HepG2 (cell line): ENCODE measurements around the gene RUFY2.

Source experiments
- GABPA ChIP-seq, 2 experiments: IDR thresholded peaks; 2 replicates each; pipeline ENCODE4 v1.6.1; 2011 to 2016; ENCODE audit warnings: low read depth in 2 of 2, low read length in 1 of 2, missing biosample characterization in 1 of 2, missing genetic modification characterization in 1 of 2
- KLF9 ChIP-seq: IDR thresholded peaks from 2 replicates; pipeline ENCODE4 v1.6.1; 2016; ENCODE audit warnings: low read depth
- POLR2AphosphoS2 ChIP-seq: IDR thresholded peaks from 2 replicates; pipeline ENCODE4 v1.6.1; 2011; ENCODE audit warnings: low read depth, low read length, improper control_type of control experiment
- POLR2AphosphoS5 ChIP-seq: IDR thresholded peaks from 2 replicates; pipeline ENCODE4 v1.6.1; 2012; ENCODE audit warnings: low read depth, low read length
- SALL2 ChIP-seq: sonication (generic); formaldehyde crosslinking; IDR thresholded peaks from 2 replicates; pipeline ENCODE4 v1.8.1; 2023; ENCODE audit warnings: mild to moderate bottlenecking, missing genetic modification reagents, inconsistent platforms
- SMC3 ChIP-seq: IDR thresholded peaks from 2 replicates; pipeline ENCODE4 v1.6.1; 2011; ENCODE audit warnings: low read length, improper control_type of control experiment
- SP1 ChIP-seq, 2 experiments: fragments of 450-650 bp in 1 of 2; sonication (generic) in 1 of 2; formaldehyde crosslinking in 1 of 2; IDR thresholded peaks; 2 replicates each; pipeline versions ENCODE4 v1.4.0 to v1.6.1; 2016 to 2020; ENCODE audit warnings: missing genetic modification reagents in 1 of 2
- ZFP36 ChIP-seq: fragments of 150-350 bp; IDR thresholded peaks from 2 replicates; pipeline ENCODE4 v1.6.1; 2018; ENCODE audit warnings: borderline replicate concordance, low read length, low read depth; ENCODE audit not compliant: partially characterized antibody
- ZFX ChIP-seq: sonication (generic); formaldehyde crosslinking; IDR thresholded peaks from 2 replicates; pipeline ENCODE4 v1.4.0; 2020; ENCODE audit warnings: mild to moderate bottlenecking, low read depth, missing genetic modification reagents, moderate library complexity
- ZNF569 ChIP-seq: sonication (generic); formaldehyde crosslinking; IDR thresholded peaks from 2 replicates; pipeline ENCODE4 v1.5.0; 2020; ENCODE audit warnings: mild to moderate bottlenecking, missing genetic modification reagents, moderate library complexity, borderline replicate concordance
- ZNF614 ChIP-seq: IDR thresholded peaks from 2 replicates; pipeline ENCODE4 v1.6.1; 2018; ENCODE audit warnings: missing biosample characterization, missing genetic modification reagents, inconsistent platforms, borderline replicate concordance
- TF ChIP-seq, protein P1 (sequence below): sonication (generic); formaldehyde crosslinking; IDR thresholded peaks from 2 replicates; pipeline ENCODE4 v1.5.0; 2020; ENCODE audit warnings: mild to moderate bottlenecking, missing genetic modification reagents, moderate library complexity

DNA sequence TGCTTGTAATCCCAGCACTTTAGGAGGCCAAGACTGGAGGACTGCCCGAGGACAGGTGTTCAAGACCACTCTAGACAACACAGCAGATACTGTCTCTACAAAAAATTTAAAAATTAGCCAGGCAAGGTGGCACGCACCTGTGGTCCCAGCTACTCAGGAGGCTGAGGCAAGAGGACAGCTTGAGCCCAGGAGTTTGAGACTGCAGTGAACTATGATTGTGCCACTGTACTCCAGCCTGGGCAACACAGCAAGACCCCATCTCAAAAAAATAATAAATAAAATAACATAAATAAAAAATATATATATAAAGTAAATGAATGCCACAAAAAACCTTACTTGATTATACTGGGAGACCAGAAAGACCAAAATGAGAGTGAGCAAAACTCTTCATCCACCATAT is 53.5 kb downstream of the RUFY2 start:
- TF ChIP-seq POLR2AphosphoS2 = no peak
- no peak for TF ChIP-seq POLR2AphosphoS5
- no peak for TF ChIP-seq ZNF569 (CRISPR knock-in tag)
- no peak for TF ChIP-seq SMC3
- TF ChIP-seq SP1 (IDR thresholded peaks at IDR 0.05) = no peak
- TF ChIP-seq SP1 (CRISPR knock-in tag; IDR thresholded peaks at IDR 0.05) = no peak
- TF ChIP-seq, protein P1, sequence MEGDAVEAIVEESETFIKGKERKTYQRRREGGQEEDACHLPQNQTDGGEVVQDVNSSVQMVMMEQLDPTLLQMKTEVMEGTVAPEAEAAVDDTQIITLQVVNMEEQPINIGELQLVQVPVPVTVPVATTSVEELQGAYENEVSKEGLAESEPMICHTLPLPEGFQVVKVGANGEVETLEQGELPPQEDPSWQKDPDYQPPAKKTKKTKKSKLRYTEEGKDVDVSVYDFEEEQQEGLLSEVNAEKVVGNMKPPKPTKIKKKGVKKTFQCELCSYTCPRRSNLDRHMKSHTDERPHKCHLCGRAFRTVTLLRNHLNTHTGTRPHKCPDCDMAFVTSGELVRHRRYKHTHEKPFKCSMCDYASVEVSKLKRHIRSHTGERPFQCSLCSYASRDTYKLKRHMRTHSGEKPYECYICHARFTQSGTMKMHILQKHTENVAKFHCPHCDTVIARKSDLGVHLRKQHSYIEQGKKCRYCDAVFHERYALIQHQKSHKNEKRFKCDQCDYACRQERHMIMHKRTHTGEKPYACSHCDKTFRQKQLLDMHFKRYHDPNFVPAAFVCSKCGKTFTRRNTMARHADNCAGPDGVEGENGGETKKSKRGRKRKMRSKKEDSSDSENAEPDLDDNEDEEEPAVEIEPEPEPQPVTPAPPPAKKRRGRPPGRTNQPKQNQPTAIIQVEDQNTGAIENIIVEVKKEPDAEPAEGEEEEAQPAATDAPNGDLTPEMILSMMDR (CRISPR knock-in tag) = no peak
- TF ChIP-seq SALL2 = no peak
- no peak for TF ChIP-seq ZFP36
- TF ChIP-seq GABPA (IDR thresholded peaks at IDR 0.05; ENCODE audit: low read depth, low read length) = no peak
- TF ChIP-seq GABPA (CRISPR knock-in tag; IDR thresholded peaks at IDR 0.05; ENCODE audit: low read depth) = no peak
- TF ChIP-seq ZFX (CRISPR knock-in tag) = no peak
- TF ChIP-seq KLF9 (CRISPR knock-in tag) = no peak
- TF ChIP-seq ZNF614 (CRISPR knock-in tag) = no peak
